Activated CD4-positive, alpha-beta T cell treated with anti-CD3 and anti-CD28 coated beads, Interleukin-10, Interleukin-2, amounts not matched to agents 100 ng/mL and 50 ng/mL, durations not matched to agents 16 hours and 8 hours (primary cell): ENCODE results near the gene SMIM29.
"Not testable (repeated sequence)": the region's sequence is repeated elsewhere in the genome, so short reads cannot be mapped to it uniquely, and the experiment has no call there.

Experiments used
- DNase-seq: peaks from one replicate; pipeline ENCODE4 v3.0.0-alpha.2; 2020

Gene SMIM29

GRCh38 chr6:34267746-34268145 is 18.9 kb upstream of the SMIM29 start:
- DNase-seq = no peak

- not testable (repeated sequence) for DNase-seq
Observed at GRCh38 chr6:34263484-34263883, 14.7 kb upstream of the SMIM29 start.

GRCh38 chr6:34260576-34261267 is 11.9 kb upstream of the SMIM29 start:
- DNase-seq = no peak

GRCh38 chr6:34259529-34260069 is 10.8 kb upstream of the SMIM29 start:
- no peak for DNase-seq

GRCh38 chr6:34252395-34252794 is 3.6 kb upstream of the SMIM29 start:
- not testable (repeated sequence) for DNase-seq

- DNase-seq = no peak
Observed at GRCh38 chr6:34249469-34250261, 859 bp upstream of the SMIM29 start.

- peak; percentile 69 for DNase-seq
Observed at GRCh38 chr6:34248198-34248726, 544 bp downstream of the SMIM29 start.

- DNase-seq = no peak
Observed at GRCh38 chr6:34247481-34248197, 1.2 kb downstream of the SMIM29 start.

GRCh38 chr6:34246563-34247391 is 2.0 kb downstream of the SMIM29 start:
- DNase-seq = peak; percentile 72

GRCh38 chr6:34246249-34246562 is 2.6 kb downstream of the SMIM29 start:
- DNase-seq = no peak

GRCh38 chr6:34245761-34246140 is 3.1 kb downstream of the SMIM29 start:
- not testable (repeated sequence) for DNase-seq

GRCh38 chr6:34245032-34245760 is 3.6 kb downstream of the SMIM29 start:
- DNase-seq = not testable (repeated sequence)

- DNase-seq = peak; percentile 75
Observed at GRCh38 chr6:34243901-34244884, 4.6 kb downstream of the SMIM29 start.

- DNase-seq = no peak
Observed at GRCh38 chr6:34243131-34243771, 5.6 kb downstream of the SMIM29 start.

GRCh38 chr6:34242252-34243130 is 6.3 kb downstream of the SMIM29 start:
- DNase-seq = no peak

- DNase-seq = no peak
Observed at GRCh38 chr6:34241351-34242215, 7.2 kb downstream of the SMIM29 start.

- DNase-seq = no peak
Observed at GRCh38 chr6:34240329-34241248, 8.2 kb downstream of the SMIM29 start.
